Right atrium auricular region (tissue), 2 donors: ENCODE measurements around the gene FOXN1. TPM values are rescaled to one million over a fixed set of nuclear protein-coding genes. Genes with fewer than 3 reads are reported as not detected.

ENCODE experiments used
- DNase-seq: peaks from one replicate; pipeline ENCODE4 v3.0.0-alpha.2; 2019; ENCODE audit warnings: low spot score
- H3K27ac ChIP-seq, 2 donors: fragments of 200-600 bp; sonication (generic); 1 replicate in 1 of 2; 2 replicates in 1 of 2; pipeline ENCODE4 v1.5.1; 2016 to 2019
- H3K27me3 ChIP-seq, 2 donors: fragments of 200-600 bp; sonication (generic); one replicate each; pipeline versions ENCODE4 v1.5.1 to v1.6.0; 2017 to 2019
- H3K36me3 ChIP-seq: fragments of 200-600 bp; sonication (generic); one replicate; pipeline ENCODE4 v1.5.1; 2016
- H3K4me1 ChIP-seq, 2 donors: fragments of 200-600 bp; sonication (generic); one replicate each; pipeline versions ENCODE4 v1.5.1 to v1.6.0; 2017 to 2019
- H3K4me3 ChIP-seq, 2 donors: fragments of 200-600 bp; sonication (generic); 1 replicate in 1 of 2; 2 replicates in 1 of 2; pipeline ENCODE4 v1.5.1; 2017 to 2019; ENCODE audit warnings: mild to moderate bottlenecking in 1 of 2, moderate library complexity in 1 of 2
- H3K9me3 ChIP-seq, 2 donors: fragments of 200-600 bp; sonication (generic); one replicate each; pipeline ENCODE4 v1.5.1; 2019
- total RNA-seq, 2 donors: library from RNA; depleted of rRNA; stranded (reverse); fragments of >200 nt; gene quantifications; one replicate each; pipeline ENCODE4 v1.1.0, GENCODE V29; 2016
- TF ChIP-seq, protein P1 (sequence below), 2 donors: fragments of 200-600 bp; sonication (generic); IDR thresholded peaks; one replicate each; pipeline ENCODE4 v1.5.1; 2019; ENCODE audit warnings: antibody characterized with exemption in 2 of 2

FOXN1 gene
- total RNA-seq, 2 donors from 2014 or later: not detected

DNA sequence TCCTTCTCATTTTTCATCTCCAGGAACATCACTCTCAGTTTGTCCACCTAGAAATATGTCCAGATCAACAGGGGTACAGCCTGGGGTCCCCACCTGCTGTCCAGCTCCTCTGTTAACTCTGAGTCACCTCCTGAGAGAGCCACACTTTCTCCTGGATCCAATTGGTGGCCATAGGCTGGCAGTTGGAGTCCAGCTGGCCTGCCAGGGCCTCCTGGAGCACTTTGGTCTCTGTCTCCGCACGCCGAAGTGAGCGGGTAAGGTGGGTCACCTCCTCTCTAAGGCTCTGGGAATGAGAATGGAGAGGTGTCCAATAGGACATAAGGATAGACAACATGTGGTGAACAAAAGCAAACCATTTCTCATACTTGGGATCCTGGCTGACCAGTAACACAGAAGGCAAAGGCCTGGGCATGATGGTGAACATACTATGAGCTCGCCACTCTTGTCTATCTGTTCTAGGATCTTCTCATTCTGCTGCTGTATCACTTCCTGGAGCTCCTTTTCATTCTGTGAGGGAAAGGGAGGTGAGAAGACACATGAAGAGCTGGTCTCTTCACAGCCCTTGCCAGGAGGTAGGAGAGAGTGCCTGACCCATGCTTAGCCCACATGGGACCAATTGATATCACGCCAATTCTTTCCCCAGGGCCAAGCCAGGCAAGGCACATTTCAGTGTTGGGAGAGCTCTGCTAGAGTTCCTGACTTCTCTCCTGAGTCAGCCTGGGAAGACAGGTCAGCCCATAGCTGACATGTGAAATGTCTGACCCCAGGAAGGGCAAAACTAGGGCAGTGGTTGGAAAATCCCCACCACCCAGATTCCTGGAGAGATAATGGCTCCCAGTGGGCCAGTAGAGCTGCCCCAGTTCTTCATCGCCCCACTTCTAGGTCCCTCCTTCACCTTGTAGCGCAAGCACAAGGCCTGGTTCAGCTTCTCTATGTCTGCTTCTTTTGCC, 72.4 kb downstream of the FOXN1 start:
- H3K27ac ChIP-seq: no peak overlapping the region
- TF ChIP-seq, protein P1, sequence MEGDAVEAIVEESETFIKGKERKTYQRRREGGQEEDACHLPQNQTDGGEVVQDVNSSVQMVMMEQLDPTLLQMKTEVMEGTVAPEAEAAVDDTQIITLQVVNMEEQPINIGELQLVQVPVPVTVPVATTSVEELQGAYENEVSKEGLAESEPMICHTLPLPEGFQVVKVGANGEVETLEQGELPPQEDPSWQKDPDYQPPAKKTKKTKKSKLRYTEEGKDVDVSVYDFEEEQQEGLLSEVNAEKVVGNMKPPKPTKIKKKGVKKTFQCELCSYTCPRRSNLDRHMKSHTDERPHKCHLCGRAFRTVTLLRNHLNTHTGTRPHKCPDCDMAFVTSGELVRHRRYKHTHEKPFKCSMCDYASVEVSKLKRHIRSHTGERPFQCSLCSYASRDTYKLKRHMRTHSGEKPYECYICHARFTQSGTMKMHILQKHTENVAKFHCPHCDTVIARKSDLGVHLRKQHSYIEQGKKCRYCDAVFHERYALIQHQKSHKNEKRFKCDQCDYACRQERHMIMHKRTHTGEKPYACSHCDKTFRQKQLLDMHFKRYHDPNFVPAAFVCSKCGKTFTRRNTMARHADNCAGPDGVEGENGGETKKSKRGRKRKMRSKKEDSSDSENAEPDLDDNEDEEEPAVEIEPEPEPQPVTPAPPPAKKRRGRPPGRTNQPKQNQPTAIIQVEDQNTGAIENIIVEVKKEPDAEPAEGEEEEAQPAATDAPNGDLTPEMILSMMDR (IDR thresholded peaks at IDR 0.05): no peak
- H3K9me3 ChIP-seq: no peaks in the 10 kb centered on the region
- no peaks in the 10 kb centered on the region for H3K27me3 ChIP-seq
- DNase-seq: no peak
- H3K4me3 ChIP-seq: no peak overlapping the region
- peaks cover 6% of the 10 kb centered on the region for H3K36me3 ChIP-seq
- peaks cover 0 to 22% of the 10 kb centered on the region in 2 donors for H3K4me1 ChIP-seq

DNA sequence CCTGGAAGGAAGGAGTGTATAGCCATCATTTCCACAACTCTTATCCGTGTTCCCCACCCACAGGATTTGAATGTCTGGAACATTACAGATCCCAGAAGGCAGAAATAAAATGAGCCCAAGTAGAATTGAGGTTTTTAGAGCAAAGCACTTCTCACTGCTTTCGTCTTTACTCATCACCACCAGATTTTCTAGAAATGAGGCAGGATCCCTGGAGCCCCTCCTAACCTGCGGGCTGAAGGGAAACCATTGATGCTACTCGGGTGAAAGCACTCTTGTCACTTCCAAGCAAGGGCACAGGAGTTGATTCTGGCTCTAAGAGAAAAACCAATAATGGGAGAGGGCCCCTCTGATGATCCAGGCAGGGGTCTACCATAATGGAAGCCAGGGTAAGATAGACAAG, 73.4 kb downstream of the FOXN1 start:
- Histone ChIP-seq H3K4me3 (no peak overlapping the region), H3K27me3 (no peaks in the 10 kb centered on the region), H3K27ac (no peak overlapping the region), H3K9me3 (no peaks in the 10 kb centered on the region), H3K4me1 (peaks cover 0 to 14% of the 10 kb centered on the region in 2 donors), H3K36me3 (no peaks in the 10 kb centered on the region)
- DNase-seq: no peak
- TF ChIP-seq, protein P1 (IDR thresholded peaks at IDR 0.05): no peak

DNA sequence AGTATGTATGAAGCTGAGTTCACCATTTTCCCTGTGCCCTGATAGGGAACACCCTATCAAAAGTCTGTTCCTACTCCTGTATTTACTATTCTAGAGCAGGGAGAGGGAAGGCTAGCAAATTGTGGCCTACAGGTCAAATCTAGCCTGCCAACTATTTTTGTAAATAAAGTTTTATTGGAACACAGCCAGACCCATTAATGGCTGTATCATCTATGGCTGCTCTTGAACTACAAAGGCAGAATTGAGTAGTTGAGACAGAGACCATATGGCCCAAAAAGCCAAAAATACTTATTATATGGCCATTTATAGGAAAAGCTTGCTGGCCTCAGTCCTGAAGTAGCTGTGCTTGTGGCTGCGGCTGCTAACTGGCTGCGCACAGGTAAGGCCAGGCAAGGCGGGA, 74.8 kb downstream of the FOXN1 start:
- Histone ChIP-seq H3K9me3 (no peaks in the 10 kb centered on the region), H3K4me3 (no peak overlapping the region), H3K36me3 (no peaks in the 10 kb centered on the region), H3K27ac (no peak overlapping the region), H3K27me3 (no peaks in the 10 kb centered on the region), H3K4me1 (peaks cover 0 to 7% of the 10 kb centered on the region in 2 donors)
- TF ChIP-seq, protein P1 (IDR thresholded peaks at IDR 0.05): no peak
- no peak for DNase-seq

DNA sequence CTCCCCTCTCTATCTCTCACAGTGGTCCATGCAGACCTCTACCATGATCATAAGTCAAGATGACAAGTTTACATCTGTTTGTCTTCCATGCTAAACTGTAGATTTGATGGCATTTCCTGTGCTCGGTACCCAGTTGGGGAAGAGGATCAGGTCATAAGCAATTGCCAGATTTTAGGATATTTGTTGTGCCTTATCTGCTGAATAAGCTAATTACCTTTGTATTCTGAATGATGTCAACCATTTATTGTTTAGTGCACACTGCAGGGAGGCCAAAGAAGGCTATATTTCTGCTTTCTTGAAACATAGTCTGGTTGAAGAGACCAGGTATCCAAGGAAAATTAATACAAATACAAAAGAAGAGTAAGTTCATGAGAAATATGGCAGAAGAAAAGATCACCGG, 76.4 kb downstream of the FOXN1 start:
- no peak for DNase-seq
- TF ChIP-seq, protein P1 (IDR thresholded peaks at IDR 0.05): no peak
- no peaks in the 10 kb centered on the region for H3K27me3 ChIP-seq
- no peaks in the 10 kb centered on the region for H3K9me3 ChIP-seq
- H3K4me1 ChIP-seq: no peaks in the 10 kb centered on the region
- H3K36me3 ChIP-seq: no peaks in the 10 kb centered on the region
- no peak overlapping the region for H3K4me3 ChIP-seq
- no peak overlapping the region for H3K27ac ChIP-seq

DNA sequence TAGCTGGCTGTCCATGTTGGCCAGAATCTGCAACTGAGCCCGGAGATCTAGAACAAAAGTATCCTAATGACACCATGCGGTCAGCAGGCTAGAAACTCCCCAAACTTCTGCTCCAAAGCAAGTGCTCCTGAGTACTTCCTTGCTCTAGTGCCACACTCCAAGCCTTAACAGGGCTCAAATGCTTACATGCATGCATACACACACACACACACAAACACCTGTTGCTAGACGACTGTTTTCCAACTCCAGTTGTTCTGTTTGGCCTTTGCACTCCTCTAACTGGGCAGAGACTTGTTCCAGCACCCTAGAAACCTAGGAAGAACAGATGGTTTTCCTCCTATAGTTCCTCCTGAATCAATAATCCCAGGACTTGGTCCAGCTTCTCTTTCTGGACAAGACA, 78.3 kb downstream of the FOXN1 start:
- no peak overlapping the region for H3K27ac ChIP-seq
- no peak overlapping the region for H3K4me3 ChIP-seq
- no peaks in the 10 kb centered on the region for H3K4me1 ChIP-seq
- TF ChIP-seq, protein P1 (IDR thresholded peaks at IDR 0.05): no peak
- DNase-seq: no peak
- H3K27me3 ChIP-seq: no peaks in the 10 kb centered on the region
- H3K9me3 ChIP-seq: no peaks in the 10 kb centered on the region
- no peaks in the 10 kb centered on the region for H3K36me3 ChIP-seq
